NCI-H2196 treated with DMSO at 0.1 percent for 48 hours (cell line): ENCODE data around the gene CABP1.
"Not testable (repeated sequence)": the region's sequence is repeated elsewhere in the genome, so short reads cannot be mapped to it uniquely, and the experiment has no call there.

Source experiments
- DNase-seq: peaks from one replicate; lab custom pipeline; 2025; ENCODE audit not compliant: unreplicated experiment; lab: John Stamatoyannopoulos, UW

The CABP1 gene

GRCh38 chr12:120666571-120667390 lies 26.4 kb downstream of the CABP1 start:
- no peak for DNase-seq

- no peak for DNase-seq
Observed at GRCh38 chr12:120668091-120668867, 27.9 kb downstream of the CABP1 start.

- no peak for DNase-seq
Observed at GRCh38 chr12:120668868-120669840, 28.7 kb downstream of the CABP1 start.

GRCh38 chr12:120670237-120670636 lies 29.8 kb downstream of the CABP1 start:
- not testable (repeated sequence) for DNase-seq

GRCh38 chr12:120670667-120671066 lies 30.2 kb downstream of the CABP1 start:
- no peak for DNase-seq

- no peak for DNase-seq
Observed at GRCh38 chr12:120674097-120674636, 33.7 kb downstream of the CABP1 start.

- DNase-seq, result no peak
Observed at GRCh38 chr12:120677765-120678473, 37.5 kb downstream of the CABP1 start.

- no peak for DNase-seq
Observed at GRCh38 chr12:120678572-120678971, 38.1 kb downstream of the CABP1 start.

GRCh38 chr12:120680165-120680738 lies 39.8 kb downstream of the CABP1 start:
- no peak for DNase-seq

GRCh38 chr12:120684523-120684932 lies 44.1 kb downstream of the CABP1 start:
- no peak for DNase-seq

- DNase-seq, result no peak
Observed at GRCh38 chr12:120685522-120685921, 45.1 kb downstream of the CABP1 start.

- peak; percentile 95 for DNase-seq
Observed at GRCh38 chr12:120686151-120686689, 45.8 kb downstream of the CABP1 start.

GRCh38 chr12:120686690-120687577 lies 46.5 kb downstream of the CABP1 start, which contains the start of gene MLEC:
Gene MLEC, plus strand, starts transcription at chr12:120687149. Its CDS starts 148 bp downstream, at chr12:120687297.
- DNase-seq, result peak; percentile 98

- DNase-seq, result no peak
Observed at GRCh38 chr12:120687578-120688289, 47.3 kb downstream of the CABP1 start.

- no peak for DNase-seq
Observed at GRCh38 chr12:120688527-120689071, 48.2 kb downstream of the CABP1 start.

GRCh38 chr12:120689397-120690082 lies 49.1 kb downstream of the CABP1 start:
- DNase-seq, result no peak

GRCh38 chr12:120690083-120690450 lies 49.6 kb downstream of the CABP1 start:
- no peak for DNase-seq
